COLO668 (cell line): Measurements from ENCODE around the gene CD163L1.
A peak's percentile ranks its signal among the peaks of the same experiment; 100 is the strongest.

Source experiments
- DNase-seq: peaks from one replicate; lab custom pipeline; 2025; ENCODE audit not compliant: unreplicated experiment; lab: John Stamatoyannopoulos, UW

Gene CD163L1

GRCh38 chr12:7411343-7411742 is 32.6 kb downstream of the CD163L1 start:
- DNase-seq, result no peak

- no peak for DNase-seq
Observed at GRCh38 chr12:7404275-7404674, 39.7 kb downstream of the CD163L1 start.

- no peak for DNase-seq
Observed at GRCh38 chr12:7403466-7403865, 40.5 kb downstream of the CD163L1 start.

GRCh38 chr12:7399089-7399488 is 44.9 kb downstream of the CD163L1 start:
- DNase-seq, result no peak

- no peak for DNase-seq
Observed at GRCh38 chr12:7396418-7396817, 47.5 kb downstream of the CD163L1 start.

GRCh38 chr12:7395950-7396349 is 48.0 kb downstream of the CD163L1 start:
- no peak for DNase-seq

GRCh38 chr12:7387289-7387688 is 56.7 kb downstream of the CD163L1 start:
- DNase-seq, result no peak

- no peak for DNase-seq
Observed at GRCh38 chr12:7383157-7383556, 60.8 kb downstream of the CD163L1 start.

GRCh38 chr12:7376196-7376595 is 67.8 kb downstream of the CD163L1 start:
- no peak for DNase-seq

- no peak for DNase-seq
Observed at GRCh38 chr12:7375145-7375543, 68.8 kb downstream of the CD163L1 start.

GRCh38 chr12:7374423-7375144 is 69.4 kb downstream of the CD163L1 start:
- peak; percentile 11 for DNase-seq

GRCh38 chr12:7373226-7373625 is 70.7 kb downstream of the CD163L1 start:
- DNase-seq, result no peak

GRCh38 chr12:7369274-7369729 is 74.7 kb downstream of the CD163L1 start:
- DNase-seq, result peak; percentile 1

GRCh38 chr12:7362734-7363133 is 81.2 kb downstream of the CD163L1 start:
- no peak for DNase-seq

- DNase-seq, result no peak
Observed at GRCh38 chr12:7361265-7361664, 82.7 kb downstream of the CD163L1 start.

GRCh38 chr12:7354529-7354928 is 89.4 kb downstream of the CD163L1 start:
- no peak for DNase-seq

- no peak for DNase-seq
Observed at GRCh38 chr12:7352661-7353060, 91.3 kb downstream of the CD163L1 start.

GRCh38 chr12:7351177-7351576 is 92.8 kb downstream of the CD163L1 start:
- no peak for DNase-seq

- no peak for DNase-seq
Observed at GRCh38 chr12:7349418-7349817, 94.5 kb downstream of the CD163L1 start.

- DNase-seq, result no peak
Observed at GRCh38 chr12:7346551-7347225, 97.3 kb downstream of the CD163L1 start.

GRCh38 chr12:7344833-7345606 is 98.9 kb downstream of the CD163L1 start:
- no peak for DNase-seq

- DNase-seq, result no peak
Observed at GRCh38 chr12:7339675-7340074, 104.3 kb downstream of the CD163L1 start.
